Myocyte (in vitro differentiated cells): ENCODE results near the gene PGK2. TPM values are rescaled to one million over a fixed set of nuclear protein-coding genes. Genes with fewer than 3 reads are reported as not detected.
"Not testable (repeated sequence)": the region's sequence is repeated elsewhere in the genome, so short reads cannot be mapped to it uniquely, and the experiment has no call there.

ENCODE experiments used
- DNase-seq: peaks from one replicate; pipeline ENCODE4 v3.0.0-alpha.2; 2012; ENCODE audit warnings: low read depth
- polyA plus RNA-seq: library from polyadenylated mRNA; unstranded; fragments of >200 nt; gene quantifications from one replicate; pipeline ENCODE4 v1.2.1, GENCODE V29; 2012; ENCODE audit warnings: missing spikeins
- total RNA-seq: library from RNA; depleted of rRNA; stranded (reverse); fragments of >200 nt; gene quantifications from 2 replicates; pipeline ENCODE4 v1.2.3, GENCODE V29; 2014

Gene PGK2
- total RNA-seq, result not detected in 2 replicates
- not detected for polyA plus RNA-seq

DNA sequence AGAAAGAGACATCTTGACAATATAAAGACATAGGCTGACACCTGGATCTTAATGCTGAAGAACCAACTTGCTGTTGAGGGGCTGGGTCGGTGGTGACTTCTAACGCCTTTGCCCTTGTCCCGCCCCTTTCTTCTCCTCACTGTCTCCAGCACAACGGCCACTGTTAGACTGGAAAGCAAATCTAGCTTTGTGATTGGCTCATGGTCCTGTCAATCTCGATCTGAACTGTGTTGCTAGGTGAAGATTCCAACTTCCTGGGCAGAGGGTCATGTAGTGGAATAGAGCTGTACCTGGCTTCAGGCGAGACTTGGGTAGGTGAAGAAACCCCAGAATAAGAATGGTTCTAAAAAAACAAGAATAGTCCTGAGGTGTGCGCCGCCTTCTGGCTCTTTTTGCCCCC is at the start of gene PGK2:
TSS of gene PGK2 (minus strand) at position 110 of the 400 bp plus-strand sequence. CDS start at position 12, 98 bp downstream.
- no peak for DNase-seq

- DNase-seq, result no peak
Observed at GRCh38 chr6:49835140-49835539, 48.1 kb upstream of the PGK2 start.

- DNase-seq, result no peak
Observed at GRCh38 chr6:49833386-49833785, 46.3 kb upstream of the PGK2 start.

GRCh38 chr6:49826743-49827406 is 39.8 kb upstream of the PGK2 start:
- no peak for DNase-seq

DNA sequence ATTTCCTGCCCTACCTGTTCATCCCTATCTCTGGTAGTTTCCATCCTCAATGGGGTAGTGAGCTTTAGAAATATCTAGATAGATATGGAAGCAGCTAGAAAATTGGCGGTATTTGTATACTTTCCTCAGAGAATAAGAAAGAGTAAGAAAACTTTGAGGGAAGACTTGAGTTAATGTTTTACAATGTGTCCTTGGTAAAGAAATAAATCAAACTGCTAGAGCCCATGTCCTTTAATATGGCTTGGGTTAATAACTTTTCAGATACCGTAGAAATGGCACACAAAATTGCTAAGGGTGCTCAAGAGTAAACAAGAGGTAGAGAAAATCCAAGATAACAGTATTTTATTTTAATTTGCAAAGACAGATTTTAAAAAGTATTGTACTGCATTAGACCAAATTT is 28.1 kb upstream of the PGK2 start:
- DNase-seq, result no peak

DNA sequence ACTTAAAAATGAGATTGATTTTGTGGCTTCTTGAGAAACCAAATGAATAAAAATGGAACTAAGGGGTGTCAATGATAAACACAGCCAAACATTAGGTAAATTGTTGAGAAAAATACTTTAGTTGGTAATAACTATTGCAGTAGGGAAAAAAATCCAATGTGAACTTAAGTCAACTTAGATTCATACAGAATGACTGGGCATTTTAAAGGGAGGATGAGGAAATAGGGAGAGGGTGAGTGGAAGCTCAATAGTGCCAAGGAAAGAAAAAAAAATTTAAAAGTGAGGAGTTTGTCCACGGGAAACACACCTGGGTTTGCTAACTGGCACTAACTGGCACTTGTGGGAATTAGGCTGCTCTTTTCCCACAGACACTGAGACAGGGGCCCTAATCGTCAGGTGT is 26.2 kb upstream of the PGK2 start:
- no peak for DNase-seq

GRCh38 chr6:49806145-49806544 is 19.1 kb upstream of the PGK2 start:
- DNase-seq, result no peak

DNA sequence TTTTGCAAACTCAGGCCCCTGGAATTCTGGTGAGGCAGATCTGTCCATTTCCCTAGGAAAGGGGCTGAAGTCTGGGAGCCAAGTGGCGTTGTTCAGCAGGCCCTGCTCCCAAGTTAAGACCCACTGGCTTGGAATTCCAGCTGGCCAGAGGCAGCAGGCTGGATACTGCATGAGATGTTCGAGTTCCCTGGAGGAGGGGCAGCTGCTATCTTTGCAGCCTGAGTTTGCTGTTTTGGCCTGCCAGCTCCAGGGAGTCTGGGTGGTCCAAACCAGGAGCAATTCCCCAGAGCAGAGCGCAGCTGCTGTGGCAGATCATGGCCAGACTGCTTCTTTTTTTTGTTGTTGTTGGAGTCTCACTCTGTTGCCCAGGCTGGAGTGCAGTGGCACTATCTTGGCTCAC is 18.2 kb upstream of the PGK2 start:
- no peak for DNase-seq

DNA sequence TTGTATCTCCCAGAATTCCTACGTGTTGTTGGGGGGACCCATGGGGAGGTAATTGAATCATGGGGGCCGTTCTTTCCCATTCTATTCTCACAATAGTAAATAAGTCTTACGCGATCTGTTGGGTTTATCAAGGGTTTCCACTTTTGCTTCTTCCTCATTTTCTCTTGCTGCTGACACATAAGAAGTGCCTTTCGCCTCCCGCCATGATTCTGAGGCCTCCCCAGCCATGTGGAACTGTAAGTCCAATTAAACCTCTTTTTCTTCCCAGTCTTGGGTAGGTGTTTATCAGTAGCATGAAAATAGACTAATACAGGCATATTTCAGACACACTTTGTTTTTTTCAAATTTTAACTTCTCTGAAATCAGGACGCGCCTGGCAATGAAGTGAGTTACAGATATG is 14.4 kb upstream of the PGK2 start:
- DNase-seq, result no peak

GRCh38 chr6:49799090-49799489 is 12.0 kb upstream of the PGK2 start:
- no peak for DNase-seq

DNA sequence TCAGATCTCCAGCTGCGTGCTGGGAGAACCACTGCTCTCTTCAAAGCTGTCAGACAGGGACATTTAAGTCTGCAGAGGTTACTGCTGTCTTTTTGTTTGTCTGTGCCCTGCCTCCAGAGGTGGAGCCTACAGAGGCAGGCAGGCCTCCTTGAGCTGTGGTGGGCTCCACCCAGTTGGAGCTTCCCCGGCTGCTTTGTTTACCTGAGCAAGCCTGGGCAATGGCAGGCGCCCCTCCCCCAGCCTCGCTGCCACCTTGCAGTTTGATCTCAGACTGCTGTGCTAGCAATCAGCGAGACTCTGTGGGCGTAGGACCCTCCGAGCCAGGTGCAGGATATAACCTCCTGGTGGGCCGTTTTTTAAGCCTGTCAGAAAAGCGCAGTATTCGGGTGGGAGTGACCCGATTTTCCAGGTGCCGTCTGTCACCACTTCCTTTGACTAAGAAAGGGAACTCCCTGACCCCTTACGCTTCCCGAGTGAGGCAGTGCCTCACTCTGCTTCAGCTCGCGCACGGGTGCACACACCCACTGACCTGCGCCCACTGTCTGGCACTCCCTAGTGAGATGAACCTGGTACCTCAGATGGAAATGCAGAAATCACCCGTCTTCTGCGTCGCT is 9.9 kb upstream of the PGK2 start:
- not testable (repeated sequence) for DNase-seq

- DNase-seq, result no peak
Observed at GRCh38 chr6:49790341-49790740, 3.3 kb upstream of the PGK2 start.

- no peak for DNase-seq
Observed at GRCh38 chr6:49784272-49784671, 2.8 kb downstream of the PGK2 start.

- no peak for DNase-seq
Observed at GRCh38 chr6:49782725-49783124, 4.4 kb downstream of the PGK2 start.

DNA sequence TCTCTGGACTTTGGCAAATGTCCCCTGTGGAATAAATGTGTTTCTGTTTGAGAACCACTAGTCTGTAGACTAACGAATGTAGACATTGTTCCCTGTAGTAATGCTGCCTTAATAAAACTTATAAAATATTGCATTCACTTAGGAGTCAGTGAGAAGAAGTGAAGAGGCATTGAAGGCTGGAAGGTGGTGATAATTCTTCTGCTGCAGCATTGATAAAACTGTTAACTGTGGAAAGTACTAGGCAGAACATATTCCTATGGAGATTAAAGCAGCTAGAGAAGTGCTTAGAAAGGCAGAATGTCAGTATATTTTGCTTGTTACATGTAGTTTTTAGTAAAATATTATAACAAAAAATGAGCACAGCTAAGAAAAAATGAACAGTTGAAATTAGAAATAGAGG is 4.8 kb downstream of the PGK2 start:
- no peak for DNase-seq

GRCh38 chr6:49776444-49776843 is 10.6 kb downstream of the PGK2 start:
- DNase-seq, result no peak

DNA sequence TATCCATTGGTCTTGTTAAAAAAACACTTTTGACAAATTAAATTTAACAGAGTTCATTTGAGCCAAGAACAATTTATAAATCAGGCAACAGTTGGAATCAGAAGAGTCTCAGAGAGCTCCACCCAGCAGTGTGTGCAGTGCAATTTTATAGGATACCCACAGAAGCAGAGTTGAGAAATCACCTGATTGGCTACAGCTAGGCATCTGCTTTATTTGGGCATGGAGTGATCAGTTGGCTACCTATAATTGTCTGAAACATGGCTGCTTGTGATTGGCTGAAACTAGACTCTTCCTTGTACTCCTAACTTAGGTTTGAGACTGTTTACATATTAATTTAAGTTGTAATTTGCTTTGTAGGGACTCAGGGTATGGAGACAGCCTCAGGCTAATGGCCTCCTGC is 12.0 kb downstream of the PGK2 start:
- DNase-seq, result no peak

GRCh38 chr6:49772285-49772684 is 14.8 kb downstream of the PGK2 start:
- DNase-seq, result no peak

DNA sequence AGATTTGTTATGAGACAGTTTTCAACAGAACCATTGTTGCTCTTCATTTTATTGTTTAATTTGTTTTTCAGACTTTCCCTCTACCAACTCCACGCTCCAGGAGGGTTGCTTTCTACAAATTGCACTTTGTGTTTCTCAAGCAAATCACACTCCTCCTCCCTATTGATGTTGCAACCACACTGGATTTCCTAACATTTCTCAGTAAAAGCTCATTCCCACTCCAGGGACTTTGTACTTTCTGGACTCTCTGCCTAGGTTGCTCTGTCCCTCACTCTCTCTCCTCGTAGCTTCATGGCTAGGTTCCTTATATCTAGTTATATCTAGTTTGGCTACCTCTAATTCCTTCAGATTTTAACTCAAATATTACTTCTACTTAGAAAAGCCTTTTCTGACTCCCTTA is 20.3 kb downstream of the PGK2 start:
- no peak for DNase-seq

DNA sequence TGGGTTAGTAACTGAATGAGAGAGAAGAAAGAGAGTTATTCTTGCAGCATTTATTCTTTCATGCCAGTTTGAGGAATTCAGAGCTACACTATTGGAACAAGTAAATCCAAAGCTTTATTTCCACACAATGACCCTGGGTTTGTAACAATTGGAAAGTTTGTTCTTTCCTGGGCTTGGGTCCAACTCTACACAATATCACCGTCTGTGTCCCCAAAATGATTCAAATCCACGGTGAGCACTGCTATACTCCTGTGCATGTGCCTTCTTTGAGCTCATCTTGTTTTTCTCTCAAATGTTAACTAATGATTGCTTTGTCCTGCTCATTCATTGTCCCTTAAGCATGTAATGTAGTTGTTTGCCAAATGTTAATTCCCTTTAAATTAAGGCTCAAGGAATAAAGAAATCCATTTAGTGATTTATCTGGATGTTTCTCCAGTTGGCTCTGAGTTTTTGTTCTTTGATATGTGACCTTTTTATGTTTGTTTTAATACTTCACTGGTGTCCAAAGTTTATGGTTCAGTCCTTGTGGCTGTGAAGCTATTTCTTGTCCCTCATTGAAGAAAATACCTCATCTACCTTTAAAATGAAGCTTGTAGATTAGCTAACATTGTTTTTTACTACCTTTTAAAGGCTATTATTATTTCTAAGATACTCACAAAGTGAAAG is 22.4 kb downstream of the PGK2 start:
- DNase-seq, result no peak

- no peak for DNase-seq
Observed at GRCh38 chr6:49744259-49744658, 42.8 kb downstream of the PGK2 start, which contains the start of gene CRISP3. CRISP3 (minus strand) TSS chr6:49744388; CDS start chr6:49744367, 21 bp downstream.

- DNase-seq, result no peak
Observed at GRCh38 chr6:49743429-49743828, 43.7 kb downstream of the PGK2 start.

- DNase-seq, result no peak
Observed at GRCh38 chr6:49739423-49739822, 47.7 kb downstream of the PGK2 start.
